ENCODE measurements around the gene GLDC. TPM values are rescaled to one million over a fixed set of nuclear protein-coding genes. Genes with fewer than 3 reads are reported as not detected.
A peak's percentile ranks its signal among the peaks of the same experiment; 100 is the strongest.

Gene GLDC
- total RNA-seq, 1 experiment from 2014 or later: 145 TPM

- TF ChIP-seq ERG (CRISPR knock-in tag; IDR thresholded peaks at IDR 0.05) (no peak), JAZF1 (CRISPR knock-in tag; IDR thresholded peaks at IDR 0.05) (no peak), OVOL2 (CRISPR knock-in tag; IDR thresholded peaks at IDR 0.05; ENCODE audit: borderline replicate concordance) (no peak)
Measured at GRCh38 chr9:6640268-6641051, 5.1 kb downstream of the GLDC start (continued).

DNA sequence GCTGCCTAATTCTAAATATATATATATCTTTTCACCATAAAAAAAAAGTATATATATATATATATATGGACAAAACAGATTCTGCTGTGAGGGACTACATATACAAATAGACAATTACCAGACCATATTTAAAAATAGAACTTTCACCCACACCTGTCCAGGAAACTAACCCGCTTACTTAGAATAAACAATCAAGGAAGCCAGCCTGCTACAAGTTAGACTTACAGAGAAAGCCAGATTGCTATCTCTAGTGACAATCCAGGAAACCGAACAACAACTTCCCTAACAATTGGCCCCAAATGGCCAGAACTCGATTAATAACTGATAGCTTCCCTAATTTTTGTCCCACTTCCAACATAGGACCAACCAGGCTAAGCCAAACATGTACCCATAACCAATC, 5.9 kb downstream of the GLDC start:
- no peaks in the 10 kb centered on the region for H3K9me3 Mint-ChIP-seq
- ChIA-PET CTCF (interaction anchor here (0.7 to 1.5 kb wide), 4 partner anchors 15 to 64 kb away, joined by 3 to 5 read pairs (median 4); no protein-coding TSS in a partner anchor), POLR2A (no interaction called here)
- H3K27me3 Mint-ChIP-seq (ENCODE audit: low read depth): peaks cover 3% of the 10 kb centered on the region; the same call in 1 of the 2 replicates
- no peak for DNase-seq (ENCODE audit: low spot score)
- no peak overlapping the region for H3K4me3 Mint-ChIP-seq
- H3K36me3 Mint-ChIP-seq: peaks cover 24% of the 10 kb centered on the region
- peaks cover 42% of the 10 kb centered on the region for H3K4me1 Mint-ChIP-seq
- H3K27ac Mint-ChIP-seq: peak overlapping the region; percentile 17; the same call in 1 of the 2 replicates
- no peak for ATAC-seq
- TF ChIP-seq CREM (CRISPR knock-in tag; IDR thresholded peaks at IDR 0.05) (no peak), IRF1 (CRISPR knock-in tag; IDR thresholded peaks at IDR 0.05) (no peak), ZNF396 (CRISPR knock-in tag; IDR thresholded peaks at IDR 0.05; ENCODE audit: borderline replicate concordance) (no peak), PRRX2 (CRISPR knock-in tag; IDR thresholded peaks at IDR 0.05) (no peak), ZNF281 (CRISPR knock-in tag; IDR thresholded peaks at IDR 0.05) (no peak), ZNF423 (CRISPR knock-in tag; IDR thresholded peaks at IDR 0.05) (no peak), FOXK1 (CRISPR knock-in tag; IDR thresholded peaks at IDR 0.05) (no peak), MYBL2 (CRISPR knock-in tag; IDR thresholded peaks at IDR 0.05) (no peak), FOXJ3 (CRISPR knock-in tag; IDR thresholded peaks at IDR 0.05; ENCODE audit: borderline replicate concordance) (no peak), MXD4 (CRISPR knock-in tag; IDR thresholded peaks at IDR 0.05; ENCODE audit: borderline replicate concordance) (no peak), HMGA2 (CRISPR knock-in tag; IDR thresholded peaks at IDR 0.05) (no peak), ARID4B (CRISPR knock-in tag; IDR thresholded peaks at IDR 0.05; ENCODE audit: borderline replicate concordance) (no peak), FOXP1 (CRISPR knock-in tag; IDR thresholded peaks at IDR 0.05; ENCODE audit: borderline replicate concordance) (no peak), NFATC4 (CRISPR knock-in tag; IDR thresholded peaks at IDR 0.05) (no peak), NR3C1 (CRISPR knock-in tag; conservative IDR thresholded peaks at IDR 0.05; ENCODE audit: low read depth) (no peak), TEAD1 (CRISPR knock-in tag; IDR thresholded peaks at IDR 0.05) (no peak), RELA (CRISPR knock-in tag; IDR thresholded peaks at IDR 0.05; ENCODE audit: borderline replicate concordance) (no peak)
- TF ChIP-seq, protein P1, sequence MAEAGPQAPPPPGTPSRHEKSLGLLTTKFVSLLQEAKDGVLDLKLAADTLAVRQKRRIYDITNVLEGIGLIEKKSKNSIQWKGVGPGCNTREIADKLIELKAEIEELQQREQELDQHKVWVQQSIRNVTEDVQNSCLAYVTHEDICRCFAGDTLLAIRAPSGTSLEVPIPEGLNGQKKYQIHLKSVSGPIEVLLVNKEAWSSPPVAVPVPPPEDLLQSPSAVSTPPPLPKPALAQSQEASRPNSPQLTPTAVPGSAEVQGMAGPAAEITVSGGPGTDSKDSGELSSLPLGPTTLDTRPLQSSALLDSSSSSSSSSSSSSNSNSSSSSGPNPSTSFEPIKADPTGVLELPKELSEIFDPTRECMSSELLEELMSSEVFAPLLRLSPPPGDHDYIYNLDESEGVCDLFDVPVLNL (CRISPR knock-in tag; IDR thresholded peaks at IDR 0.05; ENCODE audit: borderline replicate concordance, low read depth): no peak
- TF ChIP-seq, protein P2, sequence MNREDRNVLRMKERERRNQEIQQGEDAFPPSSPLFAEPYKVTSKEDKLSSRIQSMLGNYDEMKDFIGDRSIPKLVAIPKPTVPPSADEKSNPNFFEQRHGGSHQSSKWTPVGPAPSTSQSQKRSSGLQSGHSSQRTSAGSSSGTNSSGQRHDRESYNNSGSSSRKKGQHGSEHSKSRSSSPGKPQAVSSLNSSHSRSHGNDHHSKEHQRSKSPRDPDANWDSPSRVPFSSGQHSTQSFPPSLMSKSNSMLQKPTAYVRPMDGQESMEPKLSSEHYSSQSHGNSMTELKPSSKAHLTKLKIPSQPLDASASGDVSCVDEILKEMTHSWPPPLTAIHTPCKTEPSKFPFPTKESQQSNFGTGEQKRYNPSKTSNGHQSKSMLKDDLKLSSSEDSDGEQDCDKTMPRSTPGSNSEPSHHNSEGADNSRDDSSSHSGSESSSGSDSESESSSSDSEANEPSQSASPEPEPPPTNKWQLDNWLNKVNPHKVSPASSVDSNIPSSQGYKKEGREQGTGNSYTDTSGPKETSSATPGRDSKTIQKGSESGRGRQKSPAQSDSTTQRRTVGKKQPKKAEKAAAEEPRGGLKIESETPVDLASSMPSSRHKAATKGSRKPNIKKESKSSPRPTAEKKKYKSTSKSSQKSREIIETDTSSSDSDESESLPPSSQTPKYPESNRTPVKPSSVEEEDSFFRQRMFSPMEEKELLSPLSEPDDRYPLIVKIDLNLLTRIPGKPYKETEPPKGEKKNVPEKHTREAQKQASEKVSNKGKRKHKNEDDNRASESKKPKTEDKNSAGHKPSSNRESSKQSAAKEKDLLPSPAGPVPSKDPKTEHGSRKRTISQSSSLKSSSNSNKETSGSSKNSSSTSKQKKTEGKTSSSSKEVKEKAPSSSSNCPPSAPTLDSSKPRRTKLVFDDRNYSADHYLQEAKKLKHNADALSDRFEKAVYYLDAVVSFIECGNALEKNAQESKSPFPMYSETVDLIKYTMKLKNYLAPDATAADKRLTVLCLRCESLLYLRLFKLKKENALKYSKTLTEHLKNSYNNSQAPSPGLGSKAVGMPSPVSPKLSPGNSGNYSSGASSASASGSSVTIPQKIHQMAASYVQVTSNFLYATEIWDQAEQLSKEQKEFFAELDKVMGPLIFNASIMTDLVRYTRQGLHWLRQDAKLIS (CRISPR knock-in tag; IDR thresholded peaks at IDR 0.05; ENCODE audit: borderline replicate concordance): no peak

Measured in WTC11 (cell line).